Pancreas (tissue), 10 donors: ENCODE measurements around the gene NTHL1. TPM values are rescaled to one million over a fixed set of nuclear protein-coding genes. Genes with fewer than 3 reads are reported as not detected.

Experiments
- ATAC-seq, 4 donors: fragments of 200-7000 bp; cut with Tn5 transposase; one replicate each; pipeline versions ENCODE4 v1.8.0 to v1.9.1; 2020; ENCODE audit warnings: mild to moderate bottlenecking in 4 of 4, moderate library complexity in 4 of 4
- DNase-seq, 6 donors: peaks; one replicate each; pipeline ENCODE4 v3.0.0-alpha.2; 2020
- FAIRE-seq: peaks from 2 replicates; lab custom pipeline; 2012; peaks lifted over from hg19 to GRCh38; lab: Jason Lieb, UNC
- H3K27ac ChIP-seq, 4 donors: fragments of 200-600 bp; sonication (generic); 1 replicate in 3 of 4; 2 replicates in 1 of 4; pipeline versions ENCODE4 v1.5.0 to v1.8.0; 2020
- H3K27me3 ChIP-seq, 4 donors: fragments of 200-600 bp; one replicate each; pipeline ENCODE4 v1.8.0; 2021
- H3K36me3 ChIP-seq, 3 donors: fragments of 200-600 bp; sonication (generic) in 1 of 3; one replicate each; pipeline versions ENCODE4 v1.5.0 to v1.8.0; 2020 to 2021
- H3K4me1 ChIP-seq, 3 donors: fragments of 200-600 bp; one replicate each; pipeline ENCODE4 v1.8.0; 2021
- H3K4me3 ChIP-seq, 4 donors: fragments of 200-600 bp; sonication (generic) in 2 of 4; one replicate each; pipeline versions ENCODE4 v1.5.0 to v1.8.0; 2020 to 2021
- H3K9me3 ChIP-seq, 4 donors: fragments of 200-600 bp; one replicate each; pipeline ENCODE4 v1.8.0; 2021
- CTCF ChIP-seq, 4 donors: fragments of 200-600 bp; sonication (generic) in 3 of 4; IDR thresholded peaks; one replicate each; pipeline versions ENCODE4 v1.5.0 to v1.8.0; 2021; ENCODE audit warnings: antibody characterized with exemption in 4 of 4
- WGBS, 2 donors: extraction: QIAGEN DNeasy Blood & Tissue Kit; methylation state at CpG; one replicate each; pipeline ENCODE4 v1.1.7; 2013; 5-methylcytosine and 5-hydroxymethylcytosine counted together
- intact Hi-C, 3 donors: fragments of 100-400 bp; cut with DNase I; formaldehyde crosslinking; loops; one replicate each; pipeline versions ENCODE4 v1.11.1 to v1.14.2; 2022
- polyA plus RNA-seq, 2 donors: library from polyadenylated mRNA; stranded (reverse); fragments of 200-250 nt; gene quantifications; one replicate each; pipeline ENCODE4 v1.2.3, GENCODE V29; 2013
- total RNA-seq, 6 donors: library from RNA; stranded (reverse); fragmentation: NEBNext Ultra II Directional in 4 of 6; extraction: Animal tissue kit (Norgen Biotek cat#: 25700) in 4 of 6; gene quantifications; one replicate each; pipeline versions ENCODE4 v1.2.1 to v1.2.4, GENCODE V29; 2021 to 2023
- donor health status: healthy with polysubstance abuse.
- donor health status: DM: no; HTN: no; CAD: no; lungs with moderate emphysema.
- donor health status: DM: no; HTN: no; CAD: no.
- donor health status: control.
- donor health status: control.
- donor health status: Bipolar disorder and iron deficiency.
- donor health status: DM: yes; HTN: yes; CAD: no.
- donor health status: DM: no; HTN: no; CAD: no.
- donor health status: DM: no; HTN: no; CAD: no.
- donor health status: DM: yes; HTN: yes; CAD: no.

NTHL1 gene
- total and polyA plus RNA-seq, 8 donors = 5.2 to 22.8 (median 8.9) TPM

- Histone ChIP-seq H3K36me3 (no peaks in the 10 kb centered on the region), H3K27ac (peak overlapping the region in 2 of 4 donors; percentile 52 to 53), H3K9me3 (no peaks in the 10 kb centered on the region), H3K4me1 (peaks cover 0 to 13% (median 10%) of the 10 kb centered on the region in 3 donors), H3K27me3 (no peaks in the 10 kb centered on the region), H3K4me3 (peak overlapping the region in 1 of 4 donors; percentile 96)
- no peak for TF ChIP-seq CTCF (IDR thresholded peaks at IDR 0.05)
- intact Hi-C loops = no loop called here
- ATAC-seq = no peak
- FAIRE-seq = no peak
- WGBS, 2 donors = 87 to 91% methylated on average over 21 of the region's 21 CpGs
- DNase-seq = no peak
Measured at GRCh38 chr16:2045965-2046892, 1.4 kb downstream of the NTHL1 start.

GRCh38 chr16:2044541-2044940 lies 3.1 kb downstream of the NTHL1 start:
- DNase-seq (peak in 3 of 6 donors; percentile 34 to 66 (median 54)), FAIRE-seq (no peak), ATAC-seq (no peak)
- WGBS, 2 donors = 89 to 92% methylated on average over 22 of the region's 22 CpGs
- Histone ChIP-seq H3K9me3 (no peaks in the 10 kb centered on the region), H3K4me1 (peaks cover 0 to 13% (median 10%) of the 10 kb centered on the region in 3 donors), H3K27ac (no peak overlapping the region), H3K27me3 (no peaks in the 10 kb centered on the region), H3K4me3 (no peak overlapping the region), H3K36me3 (no peaks in the 10 kb centered on the region)
- intact Hi-C loops = no loop called here
- no peak for TF ChIP-seq CTCF (IDR thresholded peaks at IDR 0.05)

- TF ChIP-seq CTCF (IDR thresholded peaks at IDR 0.05) = no peak
- ATAC-seq (peak in 1 of 4 donors; percentile 2), FAIRE-seq (no peak), DNase-seq (peak in 3 of 6 donors; percentile 33 to 70 (median 54))
- WGBS, 2 donors = 83 to 85% methylated on average over 23 to 26 of the region's 26 CpGs
- H3K4me1 ChIP-seq = peaks cover 0 to 7% (median 7%) of the 10 kb centered on the region in 3 donors
- H3K27ac ChIP-seq = no peak overlapping the region
- H3K36me3 ChIP-seq = no peaks in the 10 kb centered on the region
- no peak overlapping the region for H3K4me3 ChIP-seq
- intact Hi-C loops = no loop called here
- H3K27me3 ChIP-seq = no peaks in the 10 kb centered on the region
- H3K9me3 ChIP-seq = no peaks in the 10 kb centered on the region
Measured at GRCh38 chr16:2043667-2044451, 3.8 kb downstream of the NTHL1 start.

GRCh38 chr16:2042986-2043666 lies 4.5 kb downstream of the NTHL1 start:
- Histone ChIP-seq H3K36me3 (no peaks in the 10 kb centered on the region), H3K4me1 (peaks cover 0 to 4% (median 2%) of the 10 kb centered on the region in 3 donors), H3K4me3 (no peak overlapping the region), H3K27ac (no peak overlapping the region), H3K27me3 (no peaks in the 10 kb centered on the region), H3K9me3 (no peaks in the 10 kb centered on the region)
- FAIRE-seq (no peak), DNase-seq (peak in 1 of 6 donors; percentile 55), ATAC-seq (no peak)
- no peak for TF ChIP-seq CTCF (IDR thresholded peaks at IDR 0.05)
- intact Hi-C loops = no loop called here
- 80 to 84% methylated on average over 11 of the region's 11 CpGs for WGBS, 2 donors
